Measurements from ENCODE around the gene PROX1.

PROX1 gene

GRCh38 chr1:213985209-213986019 is 2.4 kb upstream of the PROX1 start:
- Mint-ChIP-seq H3K36me3 (no peaks in the 10 kb centered on the region), H3K4me1 (ENCODE audit: low read depth) (peaks cover 54% of the 10 kb centered on the region), H3K27me3 (peaks cover 66% of the 10 kb centered on the region), H3K27ac (no peak overlapping the region), H3K9me3 (ENCODE audit: low read depth) (no peaks in the 10 kb centered on the region), H3K4me3 (peak overlapping the region; percentile 65)

- Mint-ChIP-seq H3K4me3 (peak overlapping the region; percentile 65), H3K9me3 (ENCODE audit: low read depth) (no peaks in the 10 kb centered on the region), H3K27ac (no peak overlapping the region), H3K27me3 (peaks cover 67% of the 10 kb centered on the region), H3K36me3 (no peaks in the 10 kb centered on the region), H3K4me1 (ENCODE audit: low read depth) (peaks cover 51% of the 10 kb centered on the region)
These were observed 1.5 kb upstream of the PROX1 start for GRCh38 chr1:213986020-213986924.

- no peak overlapping the region for H3K27ac Mint-ChIP-seq
- H3K36me3 Mint-ChIP-seq = no peaks in the 10 kb centered on the region
- H3K27me3 Mint-ChIP-seq = peaks cover 66% of the 10 kb centered on the region
- H3K9me3 Mint-ChIP-seq (ENCODE audit: low read depth) = no peaks in the 10 kb centered on the region
- H3K4me1 Mint-ChIP-seq (ENCODE audit: low read depth) = peaks cover 49% of the 10 kb centered on the region
- H3K4me3 Mint-ChIP-seq = peak overlapping the region; percentile 74
These were observed 885 bp upstream of the PROX1 start for GRCh38 chr1:213986925-213987250.

- Mint-ChIP-seq H3K4me1 (ENCODE audit: low read depth) (peaks cover 44% of the 10 kb centered on the region), H3K27me3 (peaks cover 66% of the 10 kb centered on the region), H3K36me3 (no peaks in the 10 kb centered on the region), H3K9me3 (ENCODE audit: low read depth) (no peaks in the 10 kb centered on the region), H3K27ac (no peak overlapping the region), H3K4me3 (peak overlapping the region; percentile 93)
These were observed 299 bp upstream of the PROX1 start for GRCh38 chr1:213987422-213987926.

- Mint-ChIP-seq H3K27me3 (peaks cover 67% of the 10 kb centered on the region), H3K4me3 (peak overlapping the region; percentile 93), H3K9me3 (ENCODE audit: low read depth) (no peaks in the 10 kb centered on the region), H3K36me3 (no peaks in the 10 kb centered on the region), H3K4me1 (ENCODE audit: low read depth) (peaks cover 44% of the 10 kb centered on the region), H3K27ac (no peak overlapping the region)
These were observed 781 bp downstream of the PROX1 start for GRCh38 chr1:213988507-213989001.

GRCh38 chr1:213989002-213989855 is 1.5 kb downstream of the PROX1 start:
- Mint-ChIP-seq H3K4me1 (ENCODE audit: low read depth) (peaks cover 42% of the 10 kb centered on the region), H3K36me3 (no peaks in the 10 kb centered on the region), H3K4me3 (peak overlapping the region; percentile 93)

GRCh38 chr1:213993929-213994328 is 6.2 kb downstream of the PROX1 start:
- Mint-ChIP-seq H3K4me1 (ENCODE audit: low read depth) (peaks cover 8% of the 10 kb centered on the region), H3K27me3 (peaks cover 45% of the 10 kb centered on the region), H3K36me3 (no peaks in the 10 kb centered on the region), H3K4me3 (no peak overlapping the region), H3K27ac (no peak overlapping the region), H3K9me3 (ENCODE audit: low read depth) (no peaks in the 10 kb centered on the region)

More at GRCh38 chr1:213989002-213989855, 1.5 kb downstream of the PROX1 start:
- Mint-ChIP-seq H3K9me3 (ENCODE audit: low read depth) (no peaks in the 10 kb centered on the region), H3K27ac (no peak overlapping the region), H3K27me3 (peaks cover 69% of the 10 kb centered on the region)

GRCh38 chr1:213994888-213995287 is 7.1 kb downstream of the PROX1 start:
- Mint-ChIP-seq H3K4me3 (no peak overlapping the region), H3K9me3 (ENCODE audit: low read depth) (no peaks in the 10 kb centered on the region), H3K4me1 (ENCODE audit: low read depth) (peaks cover 2% of the 10 kb centered on the region), H3K36me3 (no peaks in the 10 kb centered on the region), H3K27ac (no peak overlapping the region), H3K27me3 (peaks cover 38% of the 10 kb centered on the region)

GRCh38 chr1:213995603-213996002 is 7.8 kb downstream of the PROX1 start:
- Mint-ChIP-seq H3K4me3 (no peak overlapping the region), H3K9me3 (ENCODE audit: low read depth) (no peaks in the 10 kb centered on the region), H3K27ac (no peak overlapping the region), H3K36me3 (no peaks in the 10 kb centered on the region), H3K4me1 (ENCODE audit: low read depth) (no peaks in the 10 kb centered on the region), H3K27me3 (peaks cover 32% of the 10 kb centered on the region)

- H3K4me3 Mint-ChIP-seq = no peak overlapping the region
- no peak overlapping the region for H3K27ac Mint-ChIP-seq
- peaks cover 25% of the 10 kb centered on the region for H3K27me3 Mint-ChIP-seq
These were observed 8.7 kb downstream of the PROX1 start for GRCh38 chr1:213996320-213997037.

GRCh38 chr1:213997038-213997771 is 9.4 kb downstream of the PROX1 start:
- Mint-ChIP-seq H3K27ac (no peak overlapping the region), H3K4me3 (no peak overlapping the region), H3K27me3 (peaks cover 19% of the 10 kb centered on the region), H3K4me1 (ENCODE audit: low read depth) (no peaks in the 10 kb centered on the region), H3K9me3 (ENCODE audit: low read depth) (no peaks in the 10 kb centered on the region), H3K36me3 (no peaks in the 10 kb centered on the region)

More at GRCh38 chr1:213996320-213997037, 8.7 kb downstream of the PROX1 start:
- H3K9me3 Mint-ChIP-seq (ENCODE audit: low read depth) = no peaks in the 10 kb centered on the region
- H3K4me1 Mint-ChIP-seq (ENCODE audit: low read depth) = no peaks in the 10 kb centered on the region
- no peaks in the 10 kb centered on the region for H3K36me3 Mint-ChIP-seq

GRCh38 chr1:213997772-213998107 is 10.0 kb downstream of the PROX1 start:
- H3K27me3 Mint-ChIP-seq = peaks cover 20% of the 10 kb centered on the region
- H3K27ac Mint-ChIP-seq = no peak overlapping the region
- H3K4me3 Mint-ChIP-seq = no peak overlapping the region
- no peaks in the 10 kb centered on the region for H3K36me3 Mint-ChIP-seq
- H3K9me3 Mint-ChIP-seq (ENCODE audit: low read depth) = no peaks in the 10 kb centered on the region
- H3K4me1 Mint-ChIP-seq (ENCODE audit: low read depth) = no peaks in the 10 kb centered on the region

GRCh38 chr1:213998785-213999184 is 11.0 kb downstream of the PROX1 start:
- no peaks in the 10 kb centered on the region for H3K4me1 Mint-ChIP-seq (ENCODE audit: low read depth)

More at GRCh38 chr1:213998785-213999184, 11.0 kb downstream of the PROX1 start:
- Mint-ChIP-seq H3K9me3 (ENCODE audit: low read depth) (no peaks in the 10 kb centered on the region), H3K27me3 (peaks cover 16% of the 10 kb centered on the region), H3K36me3 (no peaks in the 10 kb centered on the region), H3K4me3 (no peak overlapping the region), H3K27ac (no peak overlapping the region)

All from activated naive CD8-positive, alpha-beta T cell (primary cell).